Left lung (tissue), 10 donors: ENCODE measurements around the gene SWI5. TPM values are rescaled to one million over a fixed set of nuclear protein-coding genes. Genes with fewer than 3 reads are reported as not detected.
A peak's percentile ranks its signal among the peaks of the same experiment; 100 is the strongest.

Experiments
- ATAC-seq: fragments of 200-7000 bp; cut with Tn5 transposase; one replicate; pipeline ENCODE4 v1.9.1; 2020; ENCODE audit warnings: moderate library complexity
- DNase-seq, 4 donors: peaks; one replicate each; pipeline ENCODE4 v3.0.0-alpha.2; 2013 to 2020
- H3K27ac ChIP-seq, 2 donors: fragments of 200-600 bp; sonication (generic) in 1 of 2; one replicate each; pipeline versions ENCODE4 v1.5.0 to v1.8.0; 2020 to 2021
- H3K27me3 ChIP-seq, 2 donors: fragments of 200-600 bp; sonication (generic) in 1 of 2; one replicate each; pipeline versions ENCODE4 v1.5.0 to v1.8.0; 2020 to 2021
- H3K36me3 ChIP-seq, 2 donors: fragments of 200-600 bp; sonication (generic) in 1 of 2; one replicate each; pipeline versions ENCODE4 v1.5.0 to v1.8.0; 2020 to 2021
- H3K4me1 ChIP-seq, 2 donors: fragments of 200-600 bp; one replicate each; pipeline ENCODE4 v1.8.0; 2021
- H3K4me3 ChIP-seq, 2 donors: fragments of 200-600 bp; sonication (generic) in 1 of 2; one replicate each; pipeline versions ENCODE4 v1.5.0 to v1.8.0; 2020 to 2021; ENCODE audit warnings: mild to moderate bottlenecking in 1 of 2
- H3K9me3 ChIP-seq, 2 donors: fragments of 200-600 bp; sonication (generic) in 1 of 2; one replicate each; pipeline versions ENCODE4 v1.5.0 to v1.8.0; 2020 to 2021
- intact Hi-C, 2 donors: fragments of 100-400 bp; cut with DNase I; formaldehyde crosslinking; loops; one replicate each; pipeline versions ENCODE4 v1.11.2 to v1.14.2; 2022
- polyA plus RNA-seq, 6 donors: library from polyadenylated mRNA; unstranded; fragments of 120-200 nt; gene quantifications; one replicate each; pipeline ENCODE4 v1.2.1, GENCODE V29; 2013; ENCODE audit not compliant: insufficient read length in 6 of 6
- total RNA-seq, 2 donors: library from RNA; stranded (reverse); fragmentation: NEBNext Ultra II Directional; extraction: Animal tissue kit (Norgen Biotek cat#: 25700); gene quantifications; one replicate each; pipeline ENCODE4 v1.2.1, GENCODE V29; 2021
- TF ChIP-seq, protein P1 (sequence below), 2 donors: fragments of 200-600 bp; sonication (generic) in 1 of 2; IDR thresholded peaks; one replicate each; pipeline versions ENCODE4 v1.5.0 to v1.8.0; 2021; ENCODE audit warnings: antibody characterized with exemption in 2 of 2
- donor health status: DM: no; HTN: yes; CAD: no.
- donor health status: DM: no; HTN: no; CAD: no.

SWI5 gene
- total and polyA plus RNA-seq, 8 donors = 16.2 to 36.9 (median 31.7) TPM

DNA sequence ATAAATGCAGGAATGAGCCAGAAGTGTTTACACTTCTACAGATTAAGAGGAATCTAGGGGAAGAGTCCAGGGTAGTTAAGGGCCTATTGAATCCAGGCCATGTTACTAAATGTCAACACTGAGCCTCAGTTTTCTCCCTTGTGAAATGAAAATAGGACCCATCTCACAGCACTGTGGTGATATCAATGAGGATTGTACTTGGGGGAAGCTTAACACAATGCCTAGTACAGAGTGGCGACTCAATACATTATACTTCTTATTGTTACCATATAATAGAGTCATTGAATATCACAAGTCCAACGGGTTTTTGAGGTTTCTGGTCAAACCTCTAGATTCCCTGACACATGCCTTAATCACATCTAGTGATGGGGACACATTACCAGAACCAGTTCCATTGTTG lies 41.6 kb downstream of the SWI5 start:
- H3K27ac ChIP-seq = no peak overlapping the region
- no peak for ATAC-seq
- no peak overlapping the region for H3K4me3 ChIP-seq
- TF ChIP-seq, protein P1, sequence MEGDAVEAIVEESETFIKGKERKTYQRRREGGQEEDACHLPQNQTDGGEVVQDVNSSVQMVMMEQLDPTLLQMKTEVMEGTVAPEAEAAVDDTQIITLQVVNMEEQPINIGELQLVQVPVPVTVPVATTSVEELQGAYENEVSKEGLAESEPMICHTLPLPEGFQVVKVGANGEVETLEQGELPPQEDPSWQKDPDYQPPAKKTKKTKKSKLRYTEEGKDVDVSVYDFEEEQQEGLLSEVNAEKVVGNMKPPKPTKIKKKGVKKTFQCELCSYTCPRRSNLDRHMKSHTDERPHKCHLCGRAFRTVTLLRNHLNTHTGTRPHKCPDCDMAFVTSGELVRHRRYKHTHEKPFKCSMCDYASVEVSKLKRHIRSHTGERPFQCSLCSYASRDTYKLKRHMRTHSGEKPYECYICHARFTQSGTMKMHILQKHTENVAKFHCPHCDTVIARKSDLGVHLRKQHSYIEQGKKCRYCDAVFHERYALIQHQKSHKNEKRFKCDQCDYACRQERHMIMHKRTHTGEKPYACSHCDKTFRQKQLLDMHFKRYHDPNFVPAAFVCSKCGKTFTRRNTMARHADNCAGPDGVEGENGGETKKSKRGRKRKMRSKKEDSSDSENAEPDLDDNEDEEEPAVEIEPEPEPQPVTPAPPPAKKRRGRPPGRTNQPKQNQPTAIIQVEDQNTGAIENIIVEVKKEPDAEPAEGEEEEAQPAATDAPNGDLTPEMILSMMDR (IDR thresholded peaks at IDR 0.05) = no peak
- no peaks in the 10 kb centered on the region for H3K27me3 ChIP-seq
- H3K36me3 ChIP-seq = peaks cover 0 to 74% of the 10 kb centered on the region in 2 donors
- no peak for DNase-seq
- no peaks in the 10 kb centered on the region for H3K9me3 ChIP-seq
- intact Hi-C loops = no loop called here
- H3K4me1 ChIP-seq = peaks cover 7 to 12% of the 10 kb centered on the region in 2 donors

DNA sequence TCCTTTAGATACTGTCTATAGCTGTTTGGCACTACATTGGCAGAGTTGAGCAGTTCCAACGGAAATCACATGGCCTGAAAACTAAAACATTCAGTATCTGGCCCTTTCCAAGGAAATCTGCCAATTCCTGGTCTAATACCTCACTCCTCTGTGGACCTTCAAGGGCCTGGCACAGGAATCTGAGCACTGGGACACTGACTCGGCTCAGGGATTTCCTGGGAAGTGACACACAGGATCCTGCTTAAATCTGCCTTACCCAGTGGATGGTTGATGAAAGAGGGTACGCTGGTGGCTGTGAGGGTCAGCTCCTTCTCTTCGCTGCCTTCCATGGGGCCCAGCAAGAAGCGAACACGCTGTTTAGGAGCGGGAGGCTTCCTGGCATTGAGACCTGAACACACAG lies 45.3 kb downstream of the SWI5 start:
- DNase-seq (no peak), ATAC-seq (no peak)
- no peaks in the 10 kb centered on the region for H3K27me3 ChIP-seq
- peak overlapping the region; percentile 98 to 100 for H3K4me3 ChIP-seq
- TF ChIP-seq, protein P1 (IDR thresholded peaks at IDR 0.05) = no peak
- H3K4me1 ChIP-seq = peaks cover 18 to 30% of the 10 kb centered on the region in 2 donors
- intact Hi-C loops = no loop called here
- H3K9me3 ChIP-seq = no peaks in the 10 kb centered on the region
- no peak overlapping the region for H3K27ac ChIP-seq
- peaks cover 0 to 50% of the 10 kb centered on the region in 2 donors for H3K36me3 ChIP-seq

- intact Hi-C loops = no loop called here
- H3K36me3 ChIP-seq = peaks cover 0 to 50% of the 10 kb centered on the region in 2 donors
- DNase-seq = no peak
- peaks cover 18 to 30% of the 10 kb centered on the region in 2 donors for H3K4me1 ChIP-seq
- no peaks in the 10 kb centered on the region for H3K9me3 ChIP-seq
- ATAC-seq = peak; percentile 14
- peak overlapping the region; percentile 98 to 100 for H3K4me3 ChIP-seq
- peak overlapping the region; percentile 90 to 95 for H3K27ac ChIP-seq
- H3K27me3 ChIP-seq = no peaks in the 10 kb centered on the region
- TF ChIP-seq, protein P1 (IDR thresholded peaks at IDR 0.05) = no peak
Observed at GRCh38 chr9:128321879-128322403, 45.9 kb downstream of the SWI5 start.

GRCh38 chr9:128322404-128323211 lies 46.5 kb downstream of the SWI5 start, which contains the start of the genes COQ4 and TRUB2:
TSS of gene COQ4 (plus strand) at chr9:128322839. CDS start at chr9:128322859, 20 bp downstream.
TSS of gene TRUB2 (minus strand) at chr9:128322447. CDS start at chr9:128322408, 39 bp downstream.
- intact Hi-C loops = no loop called here
- Histone ChIP-seq H3K36me3 (peaks cover 0 to 49% of the 10 kb centered on the region in 2 donors), H3K4me3 (peak within 1 kb of the TSS; percentile 98 to 100), H3K27ac (peak within 1 kb of the TSS; percentile 90 to 95), H3K4me1 (peaks cover 18 to 30% of the 10 kb centered on the region in 2 donors), H3K27me3 (no peaks in the 10 kb centered on the region), H3K9me3 (no peaks in the 10 kb centered on the region)
- peak; percentile 98 for ATAC-seq
- TF ChIP-seq, protein P1 (IDR thresholded peaks at IDR 0.05) = no peak
- peak; percentile 93 to 98 (median 96) for DNase-seq

- Histone ChIP-seq H3K9me3 (no peaks in the 10 kb centered on the region), H3K27ac (peak overlapping the region; percentile 90 to 95), H3K27me3 (no peaks in the 10 kb centered on the region), H3K36me3 (peaks cover 0 to 52% of the 10 kb centered on the region in 2 donors), H3K4me3 (peak overlapping the region; percentile 98 to 100), H3K4me1 (peaks cover 18 to 30% of the 10 kb centered on the region in 2 donors)
- TF ChIP-seq, protein P1 (IDR thresholded peaks at IDR 0.05) = no peak
- intact Hi-C loops = no loop called here
- ATAC-seq (no peak), DNase-seq (no peak)
Observed at GRCh38 chr9:128323212-128323730, 47.2 kb downstream of the SWI5 start.
